Measurements from ENCODE around the gene CORT.
"Not testable (repeated sequence)": the region's sequence is repeated elsewhere in the genome, so short reads cannot be mapped to it uniquely, and the experiment has no call there.

DNA sequence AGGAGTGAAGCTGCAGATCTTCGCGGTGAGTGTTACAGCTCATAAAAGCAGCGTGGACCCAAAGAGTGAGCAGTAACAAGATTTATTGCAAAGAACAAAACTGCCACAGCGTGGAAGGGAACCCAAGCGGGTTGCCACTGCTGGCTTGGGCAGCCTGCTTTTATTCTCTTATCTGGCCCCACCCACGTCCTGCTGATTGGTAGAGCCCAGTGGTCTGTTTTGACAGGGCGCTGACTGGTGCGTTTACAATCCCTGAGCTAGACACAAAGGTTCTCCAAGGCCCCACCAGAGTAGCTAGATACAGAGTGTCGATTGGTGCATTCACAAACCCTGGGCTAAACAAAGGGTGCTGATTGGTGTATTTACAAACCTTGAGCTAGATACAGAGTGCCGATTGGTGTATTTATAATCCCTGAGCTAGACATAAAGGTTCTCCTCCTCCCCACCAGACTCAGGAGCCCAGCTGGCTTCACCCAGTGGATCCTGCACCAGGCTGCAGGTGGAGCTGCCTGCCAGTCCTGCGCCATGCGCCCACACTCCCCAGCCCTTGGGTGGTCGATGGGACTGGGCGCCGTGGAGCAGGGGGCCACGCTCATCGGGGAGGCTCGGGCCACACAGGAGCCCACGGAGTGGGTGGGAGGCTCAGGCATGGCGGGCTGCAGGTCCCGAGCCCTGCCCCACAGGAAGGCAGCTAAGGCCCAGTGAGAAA, 23.9 kb upstream of the CORT start:
- TF ChIP-seq EZH2 (IDR thresholded peaks at IDR 0.05; ENCODE audit: insufficient read depth, poor library complexity, severe bottlenecking); EZH2phosphoT487 (IDR thresholded peaks at IDR 0.05; ENCODE audit: insufficient read depth, low read depth): not testable (repeated sequence)
